ENCODE data around the gene KIAA0825.
"Not testable (repeated sequence)": the region's sequence is repeated elsewhere in the genome, so short reads cannot be mapped to it uniquely, and the experiment has no call there.

Gene KIAA0825

GRCh38 chr5:94367900-94368299, 250.5 kb downstream of the KIAA0825 start:
- DNase-seq: no peak

GRCh38 chr5:94366811-94367210, 251.6 kb downstream of the KIAA0825 start:
- DNase-seq: no peak

GRCh38 chr5:94362857-94363256, 255.5 kb downstream of the KIAA0825 start:
- no peak for DNase-seq

GRCh38 chr5:94361832-94362796, 256.3 kb downstream of the KIAA0825 start:
- DNase-seq: no peak

- DNase-seq: no peak
Measured at GRCh38 chr5:94361161-94361560, 257.2 kb downstream of the KIAA0825 start.

GRCh38 chr5:94360382-94361130, 257.8 kb downstream of the KIAA0825 start:
- DNase-seq: no peak

GRCh38 chr5:94359880-94360279, 258.5 kb downstream of the KIAA0825 start:
- DNase-seq: no peak

GRCh38 chr5:94355811-94356210, 262.6 kb downstream of the KIAA0825 start:
- DNase-seq: no peak

- not testable (repeated sequence) for DNase-seq
Measured at GRCh38 chr5:94354837-94355485, 263.4 kb downstream of the KIAA0825 start.

GRCh38 chr5:94353605-94354004, 264.8 kb downstream of the KIAA0825 start:
- DNase-seq: no peak

- DNase-seq: no peak
Measured at GRCh38 chr5:94347130-94347529, 271.3 kb downstream of the KIAA0825 start.

GRCh38 chr5:94345257-94345656, 273.1 kb downstream of the KIAA0825 start:
- DNase-seq: no peak

GRCh38 chr5:94337617-94338016, 280.8 kb downstream of the KIAA0825 start:
- no peak for DNase-seq

- no peak for DNase-seq
Measured at GRCh38 chr5:94335936-94336335, 282.5 kb downstream of the KIAA0825 start.

GRCh38 chr5:94329115-94329514, 289.3 kb downstream of the KIAA0825 start:
- no peak for DNase-seq

- DNase-seq: no peak
Measured at GRCh38 chr5:94326586-94326985, 291.8 kb downstream of the KIAA0825 start.

- no peak for DNase-seq
Measured at GRCh38 chr5:94316916-94317838, 301.2 kb downstream of the KIAA0825 start.

- no peak for DNase-seq
Measured at GRCh38 chr5:94314460-94315131, 303.8 kb downstream of the KIAA0825 start.

GRCh38 chr5:94313696-94314095, 304.7 kb downstream of the KIAA0825 start:
- no peak for DNase-seq

GRCh38 chr5:94313188-94313587, 305.2 kb downstream of the KIAA0825 start:
- no peak for DNase-seq

GRCh38 chr5:94312298-94312697, 306.1 kb downstream of the KIAA0825 start:
- DNase-seq: no peak

- no peak for DNase-seq
Measured at GRCh38 chr5:94310833-94311232, 307.6 kb downstream of the KIAA0825 start.

Data from NCI-H1092 treated with DMSO at 0.1 percent for 48 hours (cell line).